ENCODE measurements around the gene RELT. TPM values are rescaled to one million over a fixed set of nuclear protein-coding genes. Genes with fewer than 3 reads are reported as not detected.

Gene RELT
- total and polyA plus RNA-seq, 2 of the 13 experiments (the other 11 are each of a cell fraction or from before 2014, with no cell fraction given) = 2.5 to 4.7 TPM

DNA sequence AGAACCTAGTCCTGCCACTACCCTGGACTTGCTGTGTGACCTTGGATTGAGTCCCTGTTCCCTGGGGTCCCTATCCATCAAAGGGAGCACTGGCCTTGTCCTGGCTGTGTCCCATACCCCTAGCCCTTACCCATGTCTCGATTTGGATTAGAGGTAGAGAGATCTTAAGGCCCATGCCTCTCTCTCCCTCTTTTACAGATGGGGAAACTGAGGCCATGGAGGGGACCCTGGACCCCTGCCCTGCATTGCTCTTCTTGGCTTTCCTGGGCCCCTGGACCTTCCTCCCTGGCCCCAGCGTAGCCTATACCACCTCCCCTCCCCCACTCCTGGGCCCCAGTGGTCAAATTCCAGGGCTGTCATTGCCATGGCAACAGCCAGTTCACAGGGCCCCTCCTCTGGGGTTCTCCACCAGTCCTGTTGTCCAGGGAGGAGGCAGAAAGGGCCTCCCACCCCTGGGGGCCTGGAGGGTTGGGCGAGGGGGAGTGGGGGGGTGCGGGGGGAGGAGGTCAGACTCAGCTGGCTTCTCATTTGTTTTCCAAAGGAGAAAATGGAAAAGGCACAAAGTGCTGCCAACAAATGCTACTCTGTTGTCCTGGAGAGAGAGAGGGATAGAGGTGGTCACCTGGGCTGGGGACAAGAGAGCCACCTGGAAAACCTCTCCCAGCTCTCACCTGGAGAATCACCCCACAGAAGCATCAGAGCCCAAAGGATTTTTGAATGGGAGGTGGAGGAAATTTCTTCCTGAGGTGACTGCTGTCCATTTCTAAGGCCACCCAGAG is 44.9 kb upstream of the RELT start (continued):
- TF ChIP-seq JUND (CRISPR knock-in tag; IDR thresholded peaks at IDR 0.05) (no peak), NFIC (IDR thresholded peaks at IDR 0.05; ENCODE audit: low read length) (0 out of 2 replicates have a peak, but pooled peaks have one; percentile 26), PHF5A (CRISPR knock-in tag; IDR thresholded peaks at IDR 0.05; ENCODE audit: low read depth, unreplicated experiment) (no peak), TEAD3 (CRISPR knock-in tag; optimal IDR thresholded peaks at IDR 0.05; ENCODE audit: borderline replicate concordance) (peak; percentile 99), ZNF850 (CRISPR knock-in tag; conservative IDR thresholded peaks at IDR 0.05) (no peak), ZNF607 (CRISPR knock-in tag; IDR thresholded peaks at IDR 0.05; ENCODE audit: borderline replicate concordance) (no peak), ZFAT (CRISPR knock-in tag; conservative IDR thresholded peaks at IDR 0.05) (no peak), SP4 (CRISPR knock-in tag; IDR thresholded peaks at IDR 0.05) (0 out of 2 replicates have a peak, but pooled peaks have one; percentile 44), NR1H2 (CRISPR knock-in tag; IDR thresholded peaks at IDR 0.05; ENCODE audit: borderline replicate concordance, low read depth) (no peak), KLF16 (CRISPR knock-in tag; IDR thresholded peaks at IDR 0.05) (0 out of 4 replicates have a peak, but pooled peaks of 1 of the 2 experiments have one; percentile 18)
- TF ChIP-seq, protein P1, sequence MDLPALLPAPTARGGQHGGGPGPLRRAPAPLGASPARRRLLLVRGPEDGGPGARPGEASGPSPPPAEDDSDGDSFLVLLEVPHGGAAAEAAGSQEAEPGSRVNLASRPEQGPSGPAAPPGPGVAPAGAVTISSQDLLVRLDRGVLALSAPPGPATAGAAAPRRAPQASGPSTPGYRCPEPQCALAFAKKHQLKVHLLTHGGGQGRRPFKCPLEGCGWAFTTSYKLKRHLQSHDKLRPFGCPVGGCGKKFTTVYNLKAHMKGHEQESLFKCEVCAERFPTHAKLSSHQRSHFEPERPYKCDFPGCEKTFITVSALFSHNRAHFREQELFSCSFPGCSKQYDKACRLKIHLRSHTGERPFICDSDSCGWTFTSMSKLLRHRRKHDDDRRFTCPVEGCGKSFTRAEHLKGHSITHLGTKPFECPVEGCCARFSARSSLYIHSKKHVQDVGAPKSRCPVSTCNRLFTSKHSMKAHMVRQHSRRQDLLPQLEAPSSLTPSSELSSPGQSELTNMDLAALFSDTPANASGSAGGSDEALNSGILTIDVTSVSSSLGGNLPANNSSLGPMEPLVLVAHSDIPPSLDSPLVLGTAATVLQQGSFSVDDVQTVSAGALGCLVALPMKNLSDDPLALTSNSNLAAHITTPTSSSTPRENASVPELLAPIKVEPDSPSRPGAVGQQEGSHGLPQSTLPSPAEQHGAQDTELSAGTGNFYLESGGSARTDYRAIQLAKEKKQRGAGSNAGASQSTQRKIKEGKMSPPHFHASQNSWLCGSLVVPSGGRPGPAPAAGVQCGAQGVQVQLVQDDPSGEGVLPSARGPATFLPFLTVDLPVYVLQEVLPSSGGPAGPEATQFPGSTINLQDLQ (CRISPR knock-in tag; IDR thresholded peaks at IDR 0.05) = no peak
- TF ChIP-seq, protein P2, sequence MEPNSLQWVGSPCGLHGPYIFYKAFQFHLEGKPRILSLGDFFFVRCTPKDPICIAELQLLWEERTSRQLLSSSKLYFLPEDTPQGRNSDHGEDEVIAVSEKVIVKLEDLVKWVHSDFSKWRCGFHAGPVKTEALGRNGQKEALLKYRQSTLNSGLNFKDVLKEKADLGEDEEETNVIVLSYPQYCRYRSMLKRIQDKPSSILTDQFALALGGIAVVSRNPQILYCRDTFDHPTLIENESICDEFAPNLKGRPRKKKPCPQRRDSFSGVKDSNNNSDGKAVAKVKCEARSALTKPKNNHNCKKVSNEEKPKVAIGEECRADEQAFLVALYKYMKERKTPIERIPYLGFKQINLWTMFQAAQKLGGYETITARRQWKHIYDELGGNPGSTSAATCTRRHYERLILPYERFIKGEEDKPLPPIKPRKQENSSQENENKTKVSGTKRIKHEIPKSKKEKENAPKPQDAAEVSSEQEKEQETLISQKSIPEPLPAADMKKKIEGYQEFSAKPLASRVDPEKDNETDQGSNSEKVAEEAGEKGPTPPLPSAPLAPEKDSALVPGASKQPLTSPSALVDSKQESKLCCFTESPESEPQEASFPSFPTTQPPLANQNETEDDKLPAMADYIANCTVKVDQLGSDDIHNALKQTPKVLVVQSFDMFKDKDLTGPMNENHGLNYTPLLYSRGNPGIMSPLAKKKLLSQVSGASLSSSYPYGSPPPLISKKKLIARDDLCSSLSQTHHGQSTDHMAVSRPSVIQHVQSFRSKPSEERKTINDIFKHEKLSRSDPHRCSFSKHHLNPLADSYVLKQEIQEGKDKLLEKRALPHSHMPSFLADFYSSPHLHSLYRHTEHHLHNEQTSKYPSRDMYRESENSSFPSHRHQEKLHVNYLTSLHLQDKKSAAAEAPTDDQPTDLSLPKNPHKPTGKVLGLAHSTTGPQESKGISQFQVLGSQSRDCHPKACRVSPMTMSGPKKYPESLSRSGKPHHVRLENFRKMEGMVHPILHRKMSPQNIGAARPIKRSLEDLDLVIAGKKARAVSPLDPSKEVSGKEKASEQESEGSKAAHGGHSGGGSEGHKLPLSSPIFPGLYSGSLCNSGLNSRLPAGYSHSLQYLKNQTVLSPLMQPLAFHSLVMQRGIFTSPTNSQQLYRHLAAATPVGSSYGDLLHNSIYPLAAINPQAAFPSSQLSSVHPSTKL (CRISPR knock-in tag; IDR thresholded peaks at IDR 0.05) = peak; percentile 69
- TF ChIP-seq, protein P3, sequence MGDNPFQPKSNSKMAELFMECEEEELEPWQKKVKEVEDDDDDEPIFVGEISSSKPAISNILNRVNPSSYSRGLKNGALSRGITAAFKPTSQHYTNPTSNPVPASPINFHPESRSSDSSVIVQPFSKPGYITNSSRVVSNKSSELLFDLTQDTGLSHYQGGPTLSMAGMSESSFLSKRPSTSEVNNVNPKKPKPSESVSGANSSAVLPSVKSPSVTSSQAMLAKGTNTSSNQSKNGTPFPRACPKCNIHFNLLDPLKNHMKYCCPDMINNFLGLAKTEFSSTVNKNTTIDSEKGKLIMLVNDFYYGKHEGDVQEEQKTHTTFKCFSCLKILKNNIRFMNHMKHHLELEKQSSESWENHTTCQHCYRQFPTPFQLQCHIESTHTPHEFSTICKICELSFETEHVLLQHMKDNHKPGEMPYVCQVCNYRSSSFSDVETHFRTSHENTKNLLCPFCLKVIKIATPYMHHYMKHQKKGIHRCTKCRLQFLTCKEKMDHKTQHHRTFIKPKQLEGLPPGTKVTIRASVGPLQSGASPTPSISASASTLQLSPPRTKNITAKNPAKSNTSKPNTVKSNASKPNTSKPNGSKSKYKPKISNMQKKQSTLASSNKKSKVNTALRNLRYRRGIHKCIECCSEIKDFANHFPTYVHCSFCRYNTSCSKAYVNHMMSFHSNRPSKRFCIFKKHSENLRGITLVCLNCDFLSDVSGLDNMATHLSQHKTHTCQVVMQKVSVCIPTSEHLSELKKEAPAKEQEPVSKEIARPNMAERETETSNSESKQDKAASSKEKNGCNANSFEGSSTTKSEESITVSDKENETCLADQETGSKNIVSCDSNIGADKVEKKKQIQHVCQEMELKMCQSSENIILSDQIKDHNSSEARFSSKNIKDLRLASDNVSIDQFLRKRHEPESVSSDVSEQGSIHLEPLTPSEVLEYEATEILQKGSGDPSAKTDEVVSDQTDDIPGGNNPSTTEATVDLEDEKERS (CRISPR knock-in tag; IDR thresholded peaks at IDR 0.05) = no peak
- TF ChIP-seq, protein P4, sequence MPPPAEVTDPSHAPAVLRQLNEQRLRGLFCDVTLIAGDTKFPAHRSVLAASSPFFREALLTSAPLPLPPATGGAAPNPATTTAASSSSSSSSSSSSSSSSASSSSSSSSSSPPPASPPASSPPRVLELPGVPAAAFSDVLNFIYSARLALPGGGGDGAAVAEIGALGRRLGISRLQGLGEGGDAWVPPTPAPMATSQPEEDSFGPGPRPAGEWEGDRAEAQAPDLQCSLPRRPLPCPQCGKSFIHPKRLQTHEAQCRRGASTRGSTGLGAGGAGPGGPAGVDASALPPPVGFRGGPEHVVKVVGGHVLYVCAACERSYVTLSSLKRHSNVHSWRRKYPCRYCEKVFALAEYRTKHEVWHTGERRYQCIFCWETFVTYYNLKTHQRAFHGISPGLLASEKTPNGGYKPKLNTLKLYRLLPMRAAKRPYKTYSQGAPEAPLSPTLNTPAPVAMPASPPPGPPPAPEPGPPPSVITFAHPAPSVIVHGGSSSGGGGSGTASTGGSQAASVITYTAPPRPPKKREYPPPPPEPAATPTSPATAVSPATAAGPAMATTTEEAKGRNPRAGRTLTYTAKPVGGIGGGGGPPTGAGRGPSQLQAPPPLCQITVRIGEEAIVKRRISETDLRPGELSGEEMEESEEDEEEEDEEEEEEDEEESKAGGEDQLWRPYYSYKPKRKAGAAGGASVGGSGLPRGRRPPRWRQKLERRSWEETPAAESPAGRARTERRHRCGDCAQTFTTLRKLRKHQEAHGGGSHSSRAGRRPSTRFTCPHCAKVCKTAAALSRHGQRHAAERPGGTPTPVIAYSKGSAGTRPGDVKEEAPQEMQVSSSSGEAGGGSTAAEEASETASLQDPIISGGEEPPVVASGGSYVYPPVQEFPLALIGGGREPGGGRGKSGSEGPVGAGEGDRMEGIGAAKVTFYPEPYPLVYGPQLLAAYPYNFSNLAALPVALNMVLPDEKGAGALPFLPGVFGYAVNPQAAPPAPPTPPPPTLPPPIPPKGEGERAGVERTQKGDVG (CRISPR knock-in tag; IDR thresholded peaks at IDR 0.05; ENCODE audit: borderline replicate concordance) = no peak
